AG09319 (cell line): ENCODE measurements around the gene RPP21.

ENCODE experiments used
- DNase-seq: peaks from one replicate; pipeline ENCODE4 v3.0.0-alpha.2; 2010; ENCODE audit warnings: low read depth; ENCODE audit errors: extremely low read depth
- TF ChIP-seq, protein P1 (sequence below): IDR thresholded peaks from 2 replicates; pipeline ENCODE4 v1.5.1; 2011; ENCODE audit warnings: low read depth, mild to moderate bottlenecking, inconsistent platforms, low read length, moderate library complexity

Gene RPP21

DNA sequence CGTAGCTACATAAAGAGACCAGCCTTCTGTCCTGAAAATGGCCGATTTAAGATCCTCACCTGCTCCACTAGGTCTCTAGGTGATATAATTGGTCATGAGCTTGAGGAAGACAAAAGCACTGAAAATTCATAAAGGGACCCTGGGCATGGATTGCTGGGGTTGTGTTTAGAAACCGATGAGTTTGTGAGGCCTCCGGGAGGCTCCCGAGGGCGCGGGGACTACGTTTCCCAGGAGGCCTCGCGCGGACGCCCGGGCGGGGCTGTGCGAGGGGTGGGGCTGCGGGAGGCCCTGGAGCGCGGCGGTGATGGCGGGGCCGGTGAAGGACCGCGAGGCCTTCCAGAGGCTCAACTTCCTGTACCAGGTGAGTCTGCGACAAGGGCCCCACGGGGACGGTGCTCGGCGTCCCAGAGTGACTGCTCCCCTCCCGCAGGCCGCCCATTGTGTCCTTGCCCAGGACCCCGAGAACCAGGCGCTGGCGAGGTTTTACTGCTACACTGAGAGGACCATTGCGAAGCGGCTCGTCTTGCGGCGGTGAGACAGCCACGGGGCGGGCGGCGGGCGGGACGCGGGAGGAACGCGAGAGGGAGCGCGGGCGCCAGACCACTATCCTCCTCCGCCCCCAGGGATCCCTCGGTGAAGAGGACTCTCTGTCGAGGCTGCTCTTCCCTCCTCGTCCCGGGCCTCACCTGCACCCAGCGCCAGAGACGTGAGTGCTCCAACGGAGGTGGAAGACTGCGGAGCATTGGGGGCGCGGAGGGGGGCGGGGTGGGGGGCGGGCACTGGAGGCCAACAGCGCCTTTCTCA lies at the start of gene RPP21:
RPP21 (plus strand) TSS at position 289 of the 804 bp plus-strand sequence; CDS start at position 305, 16 bp downstream.
- TF ChIP-seq, protein P1, sequence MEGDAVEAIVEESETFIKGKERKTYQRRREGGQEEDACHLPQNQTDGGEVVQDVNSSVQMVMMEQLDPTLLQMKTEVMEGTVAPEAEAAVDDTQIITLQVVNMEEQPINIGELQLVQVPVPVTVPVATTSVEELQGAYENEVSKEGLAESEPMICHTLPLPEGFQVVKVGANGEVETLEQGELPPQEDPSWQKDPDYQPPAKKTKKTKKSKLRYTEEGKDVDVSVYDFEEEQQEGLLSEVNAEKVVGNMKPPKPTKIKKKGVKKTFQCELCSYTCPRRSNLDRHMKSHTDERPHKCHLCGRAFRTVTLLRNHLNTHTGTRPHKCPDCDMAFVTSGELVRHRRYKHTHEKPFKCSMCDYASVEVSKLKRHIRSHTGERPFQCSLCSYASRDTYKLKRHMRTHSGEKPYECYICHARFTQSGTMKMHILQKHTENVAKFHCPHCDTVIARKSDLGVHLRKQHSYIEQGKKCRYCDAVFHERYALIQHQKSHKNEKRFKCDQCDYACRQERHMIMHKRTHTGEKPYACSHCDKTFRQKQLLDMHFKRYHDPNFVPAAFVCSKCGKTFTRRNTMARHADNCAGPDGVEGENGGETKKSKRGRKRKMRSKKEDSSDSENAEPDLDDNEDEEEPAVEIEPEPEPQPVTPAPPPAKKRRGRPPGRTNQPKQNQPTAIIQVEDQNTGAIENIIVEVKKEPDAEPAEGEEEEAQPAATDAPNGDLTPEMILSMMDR: no peak

DNA sequence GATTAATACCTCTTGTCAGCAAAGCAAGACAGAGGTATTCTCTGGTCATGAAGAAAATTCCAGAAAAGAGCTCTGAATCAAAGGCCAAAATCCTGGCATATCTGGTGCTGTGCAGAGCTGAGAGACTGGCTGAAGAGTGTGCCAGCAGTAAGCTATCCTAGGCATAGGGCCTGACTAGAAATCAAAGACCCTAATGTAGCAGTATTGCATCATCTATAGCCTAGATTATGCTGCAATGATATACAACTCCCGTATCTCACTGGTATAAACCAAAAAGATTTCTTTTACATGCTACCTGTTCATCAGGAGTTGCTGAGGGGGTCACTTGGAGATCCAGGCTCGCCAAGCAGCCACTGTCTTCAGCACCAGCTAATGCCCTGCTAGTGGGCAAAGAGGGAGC lies 49.1 kb upstream of the RPP21 start:
- DNase-seq: no peak
- TF ChIP-seq, protein P1: no peak

More for the DNA sequence above, at the start of gene RPP21:
- DNase-seq: no peak

- TF ChIP-seq, protein P1: no peak
- no peak for DNase-seq
Measured at GRCh38 chr6:30304002-30304401, 41.0 kb upstream of the RPP21 start.

DNA sequence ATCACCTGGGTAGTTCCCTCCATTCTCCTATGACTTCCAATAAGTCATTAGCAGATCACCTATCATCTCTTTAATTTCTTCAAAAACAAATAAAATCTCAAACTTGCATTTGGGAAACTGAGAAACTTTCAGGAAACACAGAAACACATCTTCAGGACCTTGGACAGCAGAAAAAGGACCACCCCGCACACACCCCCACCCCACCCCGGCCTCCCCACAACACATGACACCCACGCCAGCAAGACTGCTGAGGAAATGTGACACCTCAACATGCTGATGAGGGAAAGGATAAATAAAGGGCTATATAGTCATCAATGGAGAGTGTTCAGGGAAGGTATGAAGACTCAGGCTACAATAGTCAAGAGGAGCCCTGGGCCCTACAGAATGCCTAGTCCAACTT lies 33.9 kb upstream of the RPP21 start:
- TF ChIP-seq, protein P1: no peak
- DNase-seq: no peak

DNA sequence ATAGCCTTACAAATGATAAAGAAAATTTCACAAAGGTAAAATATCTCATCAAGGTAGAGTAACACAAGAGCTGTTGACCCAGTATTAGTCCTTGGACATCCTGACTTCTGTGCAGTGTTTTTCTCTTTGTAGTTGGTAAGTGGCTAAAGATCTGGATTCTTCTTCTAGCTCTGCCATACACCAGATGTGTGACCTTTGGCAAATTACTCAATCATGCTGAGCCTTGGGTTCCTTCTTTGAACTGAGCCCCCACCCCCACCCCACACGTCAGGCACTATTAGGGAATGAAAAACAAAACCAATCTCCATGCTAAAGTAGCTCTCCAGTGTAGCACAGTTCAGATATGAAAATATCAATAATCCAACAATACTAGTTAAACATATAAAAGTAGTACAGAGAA lies 33.3 kb upstream of the RPP21 start:
- no peak for DNase-seq
- TF ChIP-seq, protein P1: no peak

GRCh38 chr6:30312266-30312665 lies 32.7 kb upstream of the RPP21 start:
- no peak for DNase-seq

More at GRCh38 chr6:30312266-30312665, 32.7 kb upstream of the RPP21 start:
- TF ChIP-seq, protein P1: no peak
